HG02981 (cell line): Measurements from ENCODE around the gene SPOPL.

Experiments
- ATAC-seq: cut with Tn5 transposase; IDR thresholded peaks from one replicate; pipeline ENCODE4 v1.9.1; 2021; ENCODE audit warnings: mild to moderate bottlenecking, moderate library complexity; ENCODE audit not compliant: unreplicated experiment

SPOPL gene

GRCh38 chr2:138493334-138493733, 8.2 kb upstream of the SPOPL start:
- ATAC-seq: no peak

- ATAC-seq: no peak
These were observed 7.2 kb upstream of the SPOPL start for GRCh38 chr2:138494265-138494966.

GRCh38 chr2:138495384-138495783, 6.2 kb upstream of the SPOPL start:
- no peak for ATAC-seq

- no peak for ATAC-seq
These were observed 5.4 kb upstream of the SPOPL start for GRCh38 chr2:138496096-138496651.

GRCh38 chr2:138497294-138497693, 4.3 kb upstream of the SPOPL start:
- no peak for ATAC-seq

- ATAC-seq: no peak
These were observed 1.9 kb upstream of the SPOPL start for GRCh38 chr2:138499684-138500083.

- ATAC-seq: peak; percentile 1
These were observed 762 bp upstream of the SPOPL start for GRCh38 chr2:138500592-138501424.

- ATAC-seq: peak; percentile 0
These were observed 901 bp downstream of the SPOPL start for GRCh38 chr2:138502255-138503086.

GRCh38 chr2:138503087-138503442, 1.5 kb downstream of the SPOPL start:
- ATAC-seq: no peak

- ATAC-seq: no peak
These were observed 2.1 kb downstream of the SPOPL start for GRCh38 chr2:138503652-138504051.

- ATAC-seq: no peak
These were observed 2.5 kb downstream of the SPOPL start for GRCh38 chr2:138504092-138504491.

GRCh38 chr2:138504546-138505235, 3.1 kb downstream of the SPOPL start:
- peak; percentile 25 for ATAC-seq

- ATAC-seq: no peak
These were observed 5.7 kb downstream of the SPOPL start for GRCh38 chr2:138507267-138507666.

- no peak for ATAC-seq
These were observed 8.7 kb downstream of the SPOPL start for GRCh38 chr2:138510319-138510718.

GRCh38 chr2:138512672-138513071, 11.1 kb downstream of the SPOPL start:
- no peak for ATAC-seq

- no peak for ATAC-seq
These were observed 12.6 kb downstream of the SPOPL start for GRCh38 chr2:138514173-138514572.

- no peak for ATAC-seq
These were observed 13.5 kb downstream of the SPOPL start for GRCh38 chr2:138515092-138515491.

GRCh38 chr2:138516030-138516704, 14.6 kb downstream of the SPOPL start:
- ATAC-seq: no peak

GRCh38 chr2:138518860-138519259, 17.3 kb downstream of the SPOPL start:
- no peak for ATAC-seq

- no peak for ATAC-seq
These were observed 20.3 kb downstream of the SPOPL start for GRCh38 chr2:138521821-138522220.
